Calu3 (cell line): ENCODE results near the gene TNP1. TPM values are rescaled to one million over a fixed set of nuclear protein-coding genes. Genes with fewer than 3 reads are reported as not detected.

Source experiments
- BruUV-seq: library from RNA; stranded (reverse); fragments of 400-500 nt; replicated peaks from 2 replicates; lab custom pipeline; 2021; lab: Mats Ljungman, UMichigan
- CTCF ChIA-PET: fragments of 300-600 bp; sonication (Branson Sonifier 250); formaldehyde crosslinking; loops from one replicate; lab custom pipeline; 2022; ENCODE audit warnings: antibody characterized with exemption; lab: Charles Lee
- DNase-seq: peaks from one replicate; pipeline ENCODE4 v3.0.0; 2022
- H3K27ac Mint-ChIP-seq: one replicate; pipeline ENCODE4 v1.8.0; 2022; ENCODE audit warnings: mixed read lengths; ENCODE audit not compliant: unreplicated experiment
- H3K27me3 Mint-ChIP-seq: one replicate; pipeline ENCODE4 v1.8.0; 2022; ENCODE audit warnings: mixed read lengths; ENCODE audit not compliant: unreplicated experiment
- H3K36me3 Mint-ChIP-seq: one replicate; pipeline ENCODE4 v1.8.0; 2022; ENCODE audit warnings: mild to moderate bottlenecking, moderate library complexity, mixed read lengths; ENCODE audit not compliant: insufficient read depth, unreplicated experiment
- H3K4me1 Mint-ChIP-seq: one replicate; pipeline ENCODE4 v1.8.0; 2022; ENCODE audit warnings: mild to moderate bottlenecking, low read depth, mixed read lengths; ENCODE audit not compliant: unreplicated experiment
- H3K4me3 Mint-ChIP-seq: one replicate; pipeline ENCODE4 v1.8.0; 2022; ENCODE audit warnings: mild to moderate bottlenecking, low read depth, moderate library complexity, mixed read lengths; ENCODE audit not compliant: unreplicated experiment
- H3K9me3 Mint-ChIP-seq: one replicate; pipeline ENCODE4 v1.8.0; 2022; ENCODE audit warnings: low read depth, mixed read lengths; ENCODE audit not compliant: unreplicated experiment
- intact Hi-C: fragments of 100-400 bp; cut with micrococcal nuclease; formaldehyde crosslinking; loops from one replicate; pipeline ENCODE4 v1.10.0; 2022; ENCODE audit not compliant: unreplicated experiment
- total RNA-seq: library from RNA; stranded (reverse); gene quantifications from 2 replicates; pipeline ENCODE4 v1.2.3, GENCODE V29; 2022
- TF ChIP-seq, protein P1 (sequence below): fragments of 200-600 bp; IDR thresholded peaks from one replicate; pipeline ENCODE4 v1.8.0; 2022; ENCODE audit warnings: antibody characterized with exemption; ENCODE audit not compliant: unreplicated experiment

The TNP1 gene
- total RNA-seq, 1 experiment from 2014 or later, result not detected

DNA sequence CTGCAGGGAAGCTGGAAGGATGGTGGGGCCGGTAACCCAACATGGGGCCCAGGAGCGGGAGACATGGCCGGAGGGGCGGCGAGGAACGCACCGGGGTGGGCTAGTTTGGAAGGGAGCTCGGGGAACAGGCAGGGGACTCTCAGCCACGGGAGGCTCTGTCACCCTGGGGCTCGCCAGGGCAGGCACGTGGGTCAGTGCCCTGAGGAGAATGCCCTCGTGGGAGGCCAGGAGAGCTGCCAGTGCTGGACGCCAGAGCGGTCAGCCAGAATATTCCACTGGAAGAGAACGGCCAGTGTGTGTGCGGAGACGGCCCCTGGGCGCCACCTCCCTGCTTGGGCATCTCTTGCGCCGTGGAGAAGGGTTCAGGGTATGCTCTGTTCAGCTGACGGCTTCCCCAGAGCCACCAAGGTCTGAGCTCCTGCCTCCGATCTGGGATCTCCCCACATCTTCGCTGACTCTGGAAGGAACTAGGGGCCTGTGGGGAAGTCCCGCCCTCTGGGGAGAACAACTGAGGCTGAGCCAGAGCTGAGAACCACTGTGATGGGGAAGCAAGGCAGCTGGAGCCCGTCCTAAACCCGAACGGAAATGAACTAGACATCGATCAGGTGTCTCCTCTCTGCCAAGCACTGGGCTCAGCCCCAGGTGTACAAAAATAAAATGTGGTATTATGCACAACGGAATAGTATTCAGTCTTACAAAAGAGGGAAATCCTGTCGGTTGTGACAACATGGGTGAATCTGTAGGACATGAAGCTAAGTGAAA, 49.3 kb downstream of the TNP1 start:
- Mint-ChIP-seq H3K27ac (no peak overlapping the region), H3K9me3 (no peaks in the 10 kb centered on the region), H3K36me3 (no peaks in the 10 kb centered on the region), H3K4me1 (no peaks in the 10 kb centered on the region), H3K4me3 (no peak overlapping the region), H3K27me3 (peaks cover 7% of the 10 kb centered on the region)
- BruUV-seq, result no TSS peak
- CTCF ChIA-PET, result interaction anchor here (1.1 kb wide), 1 partner anchor 9 kb away, joined by 3 read pairs; no protein-coding TSS in a partner anchor
- intact Hi-C loops, result no loop called here
- no peak for DNase-seq
- TF ChIP-seq, protein P1, sequence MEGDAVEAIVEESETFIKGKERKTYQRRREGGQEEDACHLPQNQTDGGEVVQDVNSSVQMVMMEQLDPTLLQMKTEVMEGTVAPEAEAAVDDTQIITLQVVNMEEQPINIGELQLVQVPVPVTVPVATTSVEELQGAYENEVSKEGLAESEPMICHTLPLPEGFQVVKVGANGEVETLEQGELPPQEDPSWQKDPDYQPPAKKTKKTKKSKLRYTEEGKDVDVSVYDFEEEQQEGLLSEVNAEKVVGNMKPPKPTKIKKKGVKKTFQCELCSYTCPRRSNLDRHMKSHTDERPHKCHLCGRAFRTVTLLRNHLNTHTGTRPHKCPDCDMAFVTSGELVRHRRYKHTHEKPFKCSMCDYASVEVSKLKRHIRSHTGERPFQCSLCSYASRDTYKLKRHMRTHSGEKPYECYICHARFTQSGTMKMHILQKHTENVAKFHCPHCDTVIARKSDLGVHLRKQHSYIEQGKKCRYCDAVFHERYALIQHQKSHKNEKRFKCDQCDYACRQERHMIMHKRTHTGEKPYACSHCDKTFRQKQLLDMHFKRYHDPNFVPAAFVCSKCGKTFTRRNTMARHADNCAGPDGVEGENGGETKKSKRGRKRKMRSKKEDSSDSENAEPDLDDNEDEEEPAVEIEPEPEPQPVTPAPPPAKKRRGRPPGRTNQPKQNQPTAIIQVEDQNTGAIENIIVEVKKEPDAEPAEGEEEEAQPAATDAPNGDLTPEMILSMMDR, result no peak

Other genes with a start within 250 kb of the TNP1 start
- gene IGFBP2, start 226.6 kb downstream of the TNP1 start, total RNA-seq, result 164 and 175 TPM in 2 replicates
- gene IGFBP5, start 164.5 kb downstream of the TNP1 start, total RNA-seq, result 8.7 and 14.8 TPM in 2 replicates